Measurements from ENCODE around the gene MCTP2.

The MCTP2 gene, protein sequence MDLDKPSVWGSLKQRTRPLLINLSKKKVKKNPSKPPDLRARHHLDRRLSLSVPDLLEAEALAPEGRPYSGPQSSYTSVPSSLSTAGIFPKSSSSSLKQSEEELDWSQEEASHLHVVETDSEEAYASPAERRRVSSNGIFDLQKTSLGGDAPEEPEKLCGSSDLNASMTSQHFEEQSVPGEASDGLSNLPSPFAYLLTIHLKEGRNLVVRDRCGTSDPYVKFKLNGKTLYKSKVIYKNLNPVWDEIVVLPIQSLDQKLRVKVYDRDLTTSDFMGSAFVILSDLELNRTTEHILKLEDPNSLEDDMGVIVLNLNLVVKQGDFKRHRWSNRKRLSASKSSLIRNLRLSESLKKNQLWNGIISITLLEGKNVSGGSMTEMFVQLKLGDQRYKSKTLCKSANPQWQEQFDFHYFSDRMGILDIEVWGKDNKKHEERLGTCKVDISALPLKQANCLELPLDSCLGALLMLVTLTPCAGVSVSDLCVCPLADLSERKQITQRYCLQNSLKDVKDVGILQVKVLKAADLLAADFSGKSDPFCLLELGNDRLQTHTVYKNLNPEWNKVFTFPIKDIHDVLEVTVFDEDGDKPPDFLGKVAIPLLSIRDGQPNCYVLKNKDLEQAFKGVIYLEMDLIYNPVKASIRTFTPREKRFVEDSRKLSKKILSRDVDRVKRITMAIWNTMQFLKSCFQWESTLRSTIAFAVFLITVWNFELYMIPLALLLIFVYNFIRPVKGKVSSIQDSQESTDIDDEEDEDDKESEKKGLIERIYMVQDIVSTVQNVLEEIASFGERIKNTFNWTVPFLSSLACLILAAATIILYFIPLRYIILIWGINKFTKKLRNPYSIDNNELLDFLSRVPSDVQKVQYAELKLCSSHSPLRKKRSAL

DNA sequence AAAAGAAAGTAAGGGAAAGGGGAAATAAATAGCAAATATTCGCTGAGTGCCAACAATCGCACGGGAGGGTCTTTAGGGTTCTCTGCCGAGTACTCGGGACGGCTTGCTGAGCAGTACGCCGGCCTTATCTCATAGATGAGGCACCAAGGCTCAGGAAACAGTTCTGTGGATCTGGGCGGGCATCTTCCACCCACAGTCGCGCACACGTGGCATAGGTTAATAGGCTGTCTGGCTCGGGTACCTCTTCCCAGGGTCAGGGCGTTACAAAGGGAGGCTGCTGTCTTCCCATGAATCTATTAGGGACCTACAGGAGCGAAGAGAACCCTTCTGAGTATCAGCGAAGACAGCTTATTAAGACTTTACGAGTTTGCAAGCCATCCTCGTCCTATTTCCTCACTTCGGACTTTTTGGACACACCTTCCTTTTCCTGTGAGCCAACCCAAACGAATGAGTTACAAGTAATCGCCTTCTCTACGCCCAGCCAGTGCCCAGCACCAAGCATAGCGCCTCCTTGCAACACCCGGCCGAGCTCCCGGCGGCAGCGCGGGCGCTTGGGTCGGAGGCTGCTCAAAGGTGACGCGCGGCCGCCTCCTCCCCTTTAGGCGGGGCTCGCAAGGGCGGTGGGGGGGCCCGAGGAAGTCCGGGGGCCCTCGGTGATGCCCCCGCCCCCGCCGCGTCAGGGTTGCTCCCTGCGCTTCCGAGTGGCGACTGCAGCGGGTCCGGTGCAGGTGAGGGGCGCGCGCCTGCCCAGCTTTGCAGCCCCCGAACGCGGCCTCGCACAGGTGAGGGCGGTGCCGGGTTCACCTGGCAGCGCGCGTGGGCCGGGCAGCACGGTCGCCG is at the start of gene MCTP2:
Gene MCTP2 (plus strand): TSS at position 679 of the 840 bp plus-strand sequence. CDS start 66,705 bp downstream, outside the sequence.
- in situ Hi-C loops (cut with HindIII; ENCODE audit: low sequenced_read_pairs): no loop called here

DNA sequence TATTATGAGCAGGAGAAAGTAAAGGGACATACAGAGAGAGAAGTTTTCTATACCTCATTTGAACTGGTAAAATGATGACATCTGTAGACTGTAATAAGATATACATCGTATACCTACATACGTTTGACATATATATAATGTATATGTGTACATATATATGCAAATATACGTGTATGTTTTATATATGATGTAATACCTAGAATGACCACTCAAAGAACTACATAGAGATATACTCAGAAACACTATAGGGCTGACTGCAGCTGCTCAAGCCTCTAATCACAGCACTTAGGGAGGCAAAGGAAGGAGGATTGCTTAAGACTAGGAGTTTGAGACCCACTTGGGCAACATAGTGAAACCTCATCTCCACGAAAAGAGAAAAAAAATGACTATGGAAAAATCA is 48.5 kb upstream of the MCTP2 start:
- in situ Hi-C loops (cut with HindIII; ENCODE audit: low sequenced_read_pairs): no loop called here

DNA sequence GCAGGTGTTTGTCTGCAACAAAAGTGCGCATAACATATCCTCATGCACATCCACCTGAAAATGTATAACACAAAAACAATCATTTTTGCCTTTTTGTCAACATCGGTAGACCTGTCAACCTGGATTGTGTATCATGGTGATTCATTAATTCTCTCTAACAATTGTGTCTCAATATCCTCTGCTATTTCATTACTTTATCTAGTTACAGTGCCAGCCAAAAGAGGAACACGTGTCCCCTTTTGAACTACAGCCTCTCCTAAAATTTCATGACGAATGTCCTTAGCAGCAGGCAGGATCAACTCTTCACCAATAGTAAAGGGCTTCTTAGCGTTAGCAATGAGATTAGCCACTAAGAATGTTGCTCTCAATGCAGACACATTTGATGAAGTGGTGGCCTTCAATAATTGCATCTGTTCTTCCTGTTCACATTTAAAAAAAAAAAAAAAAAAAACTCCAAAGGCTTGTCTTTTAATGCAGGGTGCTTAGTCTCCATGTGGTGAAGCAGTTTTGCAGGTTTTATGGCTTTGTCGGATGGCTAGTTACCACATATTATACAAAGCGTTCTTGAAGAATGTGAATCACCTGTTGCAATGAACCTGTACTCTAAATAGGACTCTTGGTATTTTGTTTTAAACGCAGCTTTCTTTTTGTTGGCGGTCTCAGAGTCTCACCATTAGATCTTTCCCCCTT is 45.7 kb upstream of the MCTP2 start:
- in situ Hi-C loops (cut with HindIII; ENCODE audit: low sequenced_read_pairs): no loop called here

DNA sequence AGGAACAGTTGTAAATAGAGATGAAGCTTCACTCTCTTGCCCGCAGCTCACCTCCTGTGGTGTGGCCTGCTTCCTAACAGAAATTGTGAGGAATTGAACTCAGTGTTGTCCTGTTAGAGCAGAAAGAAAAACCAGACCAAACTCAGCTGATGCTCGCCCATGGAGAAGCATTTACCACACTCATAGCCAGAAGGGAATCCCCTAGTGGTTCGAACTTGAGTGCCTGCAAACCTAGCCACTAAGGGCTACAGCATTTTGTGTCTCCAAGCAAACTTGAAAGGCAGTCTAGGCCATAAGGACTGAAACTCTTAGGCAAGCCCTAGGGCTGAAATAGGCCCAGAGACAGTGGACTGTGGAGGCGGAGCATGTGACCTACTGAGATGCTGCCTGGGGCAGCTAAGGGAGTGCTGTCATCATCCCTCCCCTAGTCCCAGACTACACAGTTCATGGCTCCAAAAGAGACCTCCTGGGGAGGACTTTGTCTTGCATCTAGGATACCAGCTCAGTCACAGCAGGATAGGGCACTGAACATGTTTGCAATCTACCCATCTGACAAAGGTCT is 44.5 kb upstream of the MCTP2 start:
- in situ Hi-C loops (cut with HindIII; ENCODE audit: low sequenced_read_pairs): no loop called here

- in situ Hi-C loops (cut with HindIII; ENCODE audit: low sequenced_read_pairs): no loop called here
These were observed 37.5 kb upstream of the MCTP2 start for GRCh38 chr15:94193906-94194305.

DNA sequence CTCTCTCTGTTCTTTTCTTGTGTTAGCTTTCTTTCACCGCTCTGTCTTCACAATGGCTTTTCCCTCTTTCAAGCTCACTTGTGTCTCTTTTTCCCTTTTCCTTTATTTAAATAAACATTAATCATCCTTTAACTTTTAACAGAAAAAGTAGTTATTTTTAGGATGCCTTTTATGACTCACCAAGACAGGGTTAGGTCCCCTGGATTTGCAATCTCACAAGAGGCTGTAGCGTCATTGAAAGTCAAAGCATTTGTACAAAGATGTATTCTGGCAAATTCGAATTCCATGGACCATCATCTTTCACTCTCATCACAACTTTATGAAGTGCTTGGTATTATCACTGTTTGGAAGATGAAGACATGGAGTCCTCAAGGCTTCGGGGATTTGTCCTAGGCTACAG is 34.8 kb upstream of the MCTP2 start:
- in situ Hi-C loops (cut with HindIII; ENCODE audit: low sequenced_read_pairs): no loop called here

DNA sequence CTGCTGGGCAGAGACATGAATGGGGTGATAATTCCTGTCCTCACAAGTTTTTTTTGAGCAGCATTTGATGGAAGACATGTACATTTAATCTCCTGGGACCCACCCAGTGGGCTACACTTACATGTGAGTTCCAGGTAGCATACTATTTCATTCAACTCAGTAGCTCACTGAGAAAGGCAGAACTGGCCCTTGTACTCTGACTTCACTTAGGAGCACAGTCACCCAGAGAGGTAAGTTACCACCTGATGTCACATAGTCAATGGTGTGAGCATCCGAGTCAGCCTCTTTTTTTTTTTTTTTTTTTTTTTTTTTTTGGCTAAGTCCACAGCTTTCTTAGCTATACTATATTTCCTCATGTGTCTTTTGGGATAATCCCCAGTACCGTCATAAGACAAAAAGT is 32.7 kb upstream of the MCTP2 start:
- in situ Hi-C loops (cut with HindIII; ENCODE audit: low sequenced_read_pairs): no loop called here

- in situ Hi-C loops (cut with HindIII; ENCODE audit: low sequenced_read_pairs): no loop called here
These were observed 31.6 kb upstream of the MCTP2 start for GRCh38 chr15:94199725-94200124.

GRCh38 chr15:94203306-94203705 is 28.1 kb upstream of the MCTP2 start:
- in situ Hi-C loops (cut with HindIII; ENCODE audit: low sequenced_read_pairs): no loop called here

- in situ Hi-C loops (cut with HindIII; ENCODE audit: low sequenced_read_pairs): no loop called here
These were observed 26.0 kb upstream of the MCTP2 start for GRCh38 chr15:94205366-94205765.

DNA sequence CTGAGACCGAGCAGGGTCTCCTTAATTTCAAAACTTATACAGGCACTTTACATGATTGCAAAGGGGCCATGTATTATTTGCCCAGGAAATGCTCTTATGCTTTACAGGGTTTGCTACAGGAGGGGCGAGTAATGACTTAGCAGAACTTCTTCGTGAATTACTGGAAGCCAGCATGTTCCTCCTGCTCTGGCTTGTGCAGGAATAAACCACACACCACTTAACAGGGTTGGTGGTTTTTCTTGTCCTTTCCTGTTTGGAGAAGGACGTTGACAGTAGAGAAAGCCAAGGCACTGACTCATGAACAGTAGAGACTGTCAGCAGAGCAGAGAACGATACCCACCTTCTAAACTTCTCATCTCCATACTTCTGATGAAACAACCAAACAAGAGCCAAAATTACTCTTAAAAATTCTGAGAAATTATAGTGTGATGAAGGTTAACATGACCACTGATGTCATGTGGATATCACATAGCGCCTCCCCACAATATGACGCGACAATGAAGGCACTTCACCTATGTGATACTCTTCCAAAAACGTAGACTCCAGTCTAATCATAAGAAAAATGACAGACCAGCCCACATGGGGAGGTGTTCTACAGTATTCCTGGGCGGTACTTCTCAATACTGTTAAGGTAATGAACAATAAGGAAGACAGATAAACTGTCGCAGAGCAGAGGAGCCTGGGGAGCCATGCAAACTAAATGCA is 24.7 kb upstream of the MCTP2 start:
- in situ Hi-C loops (cut with HindIII; ENCODE audit: low sequenced_read_pairs): no loop called here

DNA sequence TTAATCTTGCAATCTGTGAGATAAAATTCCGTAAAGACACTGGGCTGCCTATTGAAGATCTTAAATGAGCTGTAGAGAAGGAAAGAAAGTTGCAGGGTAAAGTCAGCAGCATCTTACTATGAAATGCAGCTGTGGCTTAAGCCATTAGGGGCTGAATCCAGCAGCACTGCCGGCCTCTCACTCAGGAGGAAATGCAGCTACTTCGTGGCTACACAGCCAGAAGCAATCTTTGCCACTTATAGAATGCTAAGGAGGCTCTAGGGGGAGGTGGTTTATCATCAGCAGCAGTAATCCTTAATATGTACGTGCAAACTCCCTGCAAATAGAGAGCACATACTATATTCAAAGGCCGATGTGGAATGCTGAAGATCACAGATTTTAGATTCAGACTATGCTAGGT is 19.1 kb upstream of the MCTP2 start:
- in situ Hi-C loops (cut with HindIII; ENCODE audit: low sequenced_read_pairs): no loop called here

- in situ Hi-C loops (cut with HindIII; ENCODE audit: low sequenced_read_pairs): no loop called here
These were observed 5.7 kb upstream of the MCTP2 start for GRCh38 chr15:94225616-94226015.

- in situ Hi-C loops (cut with HindIII; ENCODE audit: low sequenced_read_pairs): no loop called here
These were observed 2.8 kb upstream of the MCTP2 start for GRCh38 chr15:94228611-94229010.

DNA sequence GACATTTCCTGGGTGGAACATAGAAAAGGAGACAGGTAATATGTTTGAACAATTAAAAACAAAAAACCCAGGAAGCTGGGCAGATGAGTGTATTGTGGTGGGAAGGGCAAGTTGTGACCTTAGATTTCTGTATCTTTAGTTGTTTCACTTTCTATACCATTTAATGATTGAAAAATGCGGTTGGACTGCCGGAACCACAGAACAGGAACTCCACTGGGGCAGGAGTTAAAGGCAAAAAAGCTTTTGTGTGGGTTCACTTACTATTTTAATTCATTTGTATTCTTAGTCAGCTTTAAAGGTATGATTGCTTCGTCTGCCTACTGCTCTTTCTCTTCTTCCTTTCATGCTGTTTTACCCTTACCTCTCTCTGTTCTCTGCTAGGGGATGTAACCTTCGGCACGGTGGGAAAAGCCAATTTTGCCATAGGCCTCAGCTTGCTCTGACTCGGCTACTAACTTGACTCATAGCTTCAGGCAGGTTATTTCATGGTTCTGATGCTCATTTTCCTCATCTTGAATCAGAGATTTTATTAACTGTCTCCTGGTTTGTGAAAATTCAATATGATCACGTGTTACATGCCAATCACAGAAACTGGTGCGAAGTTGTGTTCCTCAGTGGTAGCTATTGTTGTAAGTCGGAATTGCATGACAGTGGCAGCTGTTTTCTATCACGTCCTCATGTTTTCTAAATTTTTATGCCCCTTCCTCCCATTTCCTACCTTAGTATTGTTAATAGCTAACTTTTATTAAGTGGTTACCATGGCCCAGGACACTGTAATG is 1.6 kb upstream of the MCTP2 start:
- in situ Hi-C loops (cut with HindIII; ENCODE audit: low sequenced_read_pairs): no loop called here

- in situ Hi-C loops (cut with HindIII; ENCODE audit: low sequenced_read_pairs): no loop called here
These were observed 904 bp upstream of the MCTP2 start for GRCh38 chr15:94230431-94230882.

DNA sequence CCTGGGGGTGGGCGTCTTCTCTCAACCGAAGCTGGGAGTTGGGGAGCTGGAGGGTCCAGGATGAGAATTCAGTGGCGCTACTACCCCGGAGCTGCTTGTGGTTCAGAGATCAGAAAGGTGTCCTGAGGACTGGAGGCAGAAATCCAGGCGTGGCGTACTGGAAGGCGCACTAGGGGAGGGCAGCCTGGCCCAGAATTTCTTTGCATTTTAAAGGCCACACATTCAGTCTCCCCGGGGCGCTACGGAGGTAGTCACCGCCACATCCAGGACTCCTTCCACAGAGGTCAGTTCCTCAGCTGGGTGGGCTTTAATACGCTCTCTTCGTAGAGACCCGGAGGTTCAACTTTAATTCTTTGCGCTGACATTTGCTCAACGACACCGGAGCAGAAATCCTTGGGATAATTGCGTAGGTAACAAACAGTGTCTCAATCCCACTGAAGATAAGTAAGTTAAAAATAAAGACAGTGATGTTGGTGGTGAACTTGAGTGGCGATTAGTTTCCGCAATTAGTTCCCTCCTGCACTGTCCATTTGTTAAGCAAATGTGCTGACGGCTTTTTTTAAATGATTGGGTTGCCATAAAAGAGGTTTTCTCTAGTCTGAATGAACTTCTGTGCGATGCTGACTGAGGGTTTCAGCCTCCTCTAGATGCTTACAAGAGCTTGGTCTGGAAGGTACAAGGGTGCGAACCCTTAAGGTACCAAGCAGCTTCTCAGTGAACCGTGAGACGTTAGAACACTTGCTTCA is 535 bp downstream of the MCTP2 start:
- in situ Hi-C loops (cut with HindIII; ENCODE audit: low sequenced_read_pairs): no loop called here

GRCh38 chr15:94233441-94233840 is 2.1 kb downstream of the MCTP2 start:
- in situ Hi-C loops (cut with HindIII; ENCODE audit: low sequenced_read_pairs): no loop called here
